Epidermal melanocyte (primary cell): ENCODE results near the gene PDE6B.
"Not testable (repeated sequence)": the region's sequence is repeated elsewhere in the genome, so short reads cannot be mapped to it uniquely, and the experiment has no call there.

ENCODE experiments used
- DNase-seq: peaks from one replicate; pipeline ENCODE4 v3.0.0; 2011; ENCODE audit warnings: low spot score; ENCODE audit not compliant: insufficient read length

PDE6B gene

GRCh38 chr4:669806-670559 lies 44.6 kb downstream of the PDE6B start:
- DNase-seq, result not testable (repeated sequence)

- DNase-seq, result no peak
Observed at GRCh38 chr4:671769-672168, 46.4 kb downstream of the PDE6B start.

DNA sequence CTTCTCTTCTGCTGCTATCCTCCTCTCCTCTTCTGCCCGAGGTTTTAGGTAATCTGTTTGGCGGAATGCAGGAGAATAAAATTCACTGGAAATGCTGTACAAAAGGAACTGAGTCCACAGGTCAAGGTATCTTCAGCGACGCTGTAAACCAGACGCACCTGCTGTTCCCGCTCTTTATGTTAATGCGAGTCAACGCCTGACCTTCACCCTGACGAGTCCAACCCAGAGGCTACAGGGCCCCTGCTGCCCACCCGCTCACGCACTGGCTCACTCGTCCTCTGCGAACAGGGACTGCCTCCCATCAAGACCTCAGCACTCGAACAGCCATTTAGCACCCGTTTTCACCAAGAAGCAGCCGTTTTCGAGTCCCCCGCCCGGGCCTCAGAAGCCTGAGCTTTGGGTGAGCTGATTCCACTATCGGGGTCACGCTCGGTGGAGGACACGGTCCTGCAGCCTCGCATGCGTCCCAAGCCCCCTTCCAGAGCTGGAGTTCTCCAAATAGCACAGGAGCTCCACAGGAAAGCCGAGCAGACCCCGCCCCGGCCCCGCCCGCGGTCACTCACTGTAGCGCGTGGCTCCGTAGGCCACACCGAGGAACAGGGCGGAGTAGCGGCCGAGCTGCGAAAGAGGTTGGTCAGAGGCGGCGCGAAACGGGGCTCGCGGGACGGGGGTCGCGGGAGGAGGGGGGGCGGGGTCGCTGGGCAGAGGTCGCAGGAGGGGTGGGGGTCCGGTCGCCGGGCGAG lies 48.1 kb downstream of the PDE6B start:
- DNase-seq, result peak; percentile 60

GRCh38 chr4:674172-675035 lies 49.0 kb downstream of the PDE6B start, which contains the start of the genes ATP5ME and MYL5:
ATP5ME (minus strand) TSS chr4:674276; CDS start chr4:674247, 29 bp downstream.
MYL5 (plus strand) TSS chr4:674542; CDS start chr4:678027, 3,485 bp downstream.
- DNase-seq, result peak; percentile 100

- no peak for DNase-seq
Observed at GRCh38 chr4:675036-675882, 49.9 kb downstream of the PDE6B start.

- DNase-seq, result no peak
Observed at GRCh38 chr4:675980-676870, 50.9 kb downstream of the PDE6B start.

- DNase-seq, result no peak
Observed at GRCh38 chr4:676871-677235, 51.5 kb downstream of the PDE6B start.

DNA sequence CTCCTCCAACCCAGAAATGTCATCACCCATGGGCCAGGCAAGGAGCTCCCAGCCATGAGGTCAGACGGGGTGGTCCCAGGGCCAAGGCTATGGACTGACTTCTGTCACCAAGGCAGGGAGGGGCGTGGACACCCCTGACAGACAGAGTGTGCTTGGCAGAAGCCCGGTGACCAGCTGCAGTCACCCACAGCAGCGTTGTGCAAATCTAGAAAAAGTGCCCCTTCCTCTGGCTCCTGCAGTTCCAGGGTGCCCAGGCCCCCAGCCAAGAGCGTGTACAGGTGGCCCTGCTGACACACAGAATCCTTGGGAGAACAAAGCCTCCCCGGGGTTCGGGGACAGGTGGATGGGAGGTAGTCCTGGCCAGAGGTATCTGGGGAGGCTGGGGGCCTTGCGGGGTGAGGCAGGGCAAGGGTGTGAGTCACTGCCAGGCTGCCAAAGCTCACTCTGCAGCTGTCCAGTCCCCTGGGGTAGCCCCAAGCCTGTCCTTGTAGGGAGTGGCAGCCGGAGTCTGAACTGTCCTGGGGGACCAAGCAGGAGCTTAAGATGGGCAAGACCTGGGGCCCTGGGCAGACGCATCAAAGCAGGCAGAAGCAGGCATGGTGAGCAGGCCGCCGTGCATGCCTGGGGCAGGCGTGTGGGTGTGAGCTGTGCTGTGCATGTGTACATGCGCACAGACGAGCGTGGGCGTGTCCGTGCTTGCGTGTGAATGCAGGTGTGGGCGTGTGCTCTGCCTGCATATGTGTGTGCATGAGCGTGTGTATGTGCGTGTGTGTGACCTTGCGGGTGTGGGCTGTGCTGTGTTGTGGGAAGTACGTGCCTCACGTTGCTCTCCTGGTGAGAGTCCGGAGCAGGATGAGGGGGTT lies 52.3 kb downstream of the PDE6B start:
- DNase-seq, result no peak

GRCh38 chr4:678331-679103 lies 53.1 kb downstream of the PDE6B start:
- DNase-seq, result no peak

DNA sequence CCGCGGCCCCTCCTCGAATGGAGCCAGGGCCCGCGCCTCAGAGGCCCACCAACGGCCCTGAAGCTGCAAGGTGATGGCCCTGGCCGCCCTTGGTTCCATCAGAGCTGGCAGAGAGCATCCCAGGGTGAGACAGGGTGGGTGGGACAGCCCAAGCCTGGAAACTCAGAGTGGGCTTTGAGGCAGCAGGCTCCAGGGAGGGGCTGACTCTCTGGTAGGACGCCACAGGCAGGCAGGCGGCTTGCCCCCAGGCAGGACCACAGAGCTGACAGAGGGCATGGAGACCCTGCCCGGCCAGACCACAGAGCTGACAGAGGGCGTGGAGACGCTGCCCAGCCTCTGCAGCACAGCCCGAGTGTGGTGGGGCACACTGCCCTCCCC lies 53.7 kb downstream of the PDE6B start:
- DNase-seq, result no peak

GRCh38 chr4:679629-680028 lies 54.3 kb downstream of the PDE6B start:
- no peak for DNase-seq

GRCh38 chr4:680091-680490 lies 54.7 kb downstream of the PDE6B start:
- DNase-seq, result no peak

DNA sequence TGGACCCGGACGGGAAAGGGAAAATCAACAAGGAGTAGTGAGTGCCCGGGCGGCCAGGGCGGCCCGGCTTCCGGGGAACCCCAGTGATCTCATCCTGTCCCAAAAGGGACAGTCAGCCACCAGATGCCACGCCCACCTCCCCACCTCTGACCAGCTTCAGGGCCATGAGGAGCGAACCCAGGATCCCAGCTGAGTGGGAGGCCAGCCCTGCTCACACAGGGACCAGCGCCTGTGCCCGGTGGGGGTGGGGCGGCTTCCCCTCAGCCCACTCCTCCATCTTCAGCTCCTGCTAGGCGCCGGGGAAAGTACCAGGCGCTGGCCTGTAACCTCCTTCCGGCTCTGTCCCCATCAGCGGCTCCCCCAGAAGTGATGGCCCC lies 55.2 kb downstream of the PDE6B start:
- no peak for DNase-seq

DNA sequence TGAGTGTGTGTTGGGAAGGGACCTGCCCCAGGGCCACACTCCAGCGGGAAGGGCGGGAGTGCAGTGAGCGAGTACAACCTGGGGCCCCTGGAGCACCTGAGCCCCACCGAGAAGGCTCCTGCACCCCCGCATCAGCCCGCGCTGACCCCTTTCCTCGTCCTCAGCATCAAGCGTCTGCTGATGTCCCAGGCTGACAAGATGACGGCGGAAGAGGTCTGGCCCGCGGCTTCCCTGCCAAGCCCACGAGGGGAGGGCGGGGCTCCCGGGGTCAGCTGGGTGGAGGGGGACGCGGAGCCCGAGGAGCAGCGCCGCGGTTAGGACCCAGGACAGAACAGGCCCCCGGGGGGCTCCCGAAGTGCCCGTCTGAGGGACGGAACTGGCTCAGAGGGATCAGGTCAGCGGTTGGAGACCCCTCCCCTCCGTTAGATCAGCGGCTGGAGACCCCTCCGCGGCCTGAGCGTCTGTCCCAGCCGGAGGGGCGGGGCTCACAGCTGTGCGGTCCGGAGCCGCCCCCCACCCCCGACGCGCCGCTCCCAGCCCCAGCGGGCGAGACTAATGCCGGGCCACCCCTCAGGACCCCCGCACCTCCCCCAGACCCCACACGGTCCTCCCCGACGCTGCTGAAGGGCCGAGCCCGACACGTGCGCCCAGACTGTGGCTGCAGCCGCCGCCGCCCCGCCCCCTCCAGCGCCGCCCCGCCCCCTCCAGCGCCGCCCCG lies 55.7 kb downstream of the PDE6B start:
- peak; percentile 87 for DNase-seq

GRCh38 chr4:681736-682451 lies 56.5 kb downstream of the PDE6B start:
- DNase-seq, result no peak

- no peak for DNase-seq
Observed at GRCh38 chr4:682490-683172, 57.3 kb downstream of the PDE6B start.
